Endothelial cell of umbilical vein (primary cell): ENCODE measurements around the gene ASIP. TPM values are rescaled to one million over a fixed set of nuclear protein-coding genes. Genes with fewer than 3 reads are reported as not detected.

ENCODE experiments used
- BruUV-seq: library from RNA; stranded (reverse); fragments of 400-500 nt; replicated peaks from 2 replicates; lab custom pipeline; 2021; lab: Mats Ljungman, UMichigan
- CTCF ChIA-PET: fragments of 300-600, 350-600 bp; sonication (Branson Sonifier 250); formaldehyde crosslinking; loops from one replicate; lab custom pipeline; 2021; ENCODE audit warnings: antibody characterized with exemption, inconsistent platforms; lab: Charles Lee
- POLR2A ChIA-PET: fragments of 300-600, 350-600 bp; sonication (Branson Sonifier 250); formaldehyde crosslinking; loops from one replicate; lab custom pipeline; 2021; ENCODE audit warnings: antibody characterized with exemption, inconsistent platforms; lab: Charles Lee
- DNase-seq: peaks from one replicate; pipeline ENCODE4 v3.0.0-alpha.2; 2011; ENCODE audit warnings: low read depth, low spot score
- FAIRE-seq: peaks from 2 replicates; lab custom pipeline; 2011; peaks lifted over from hg19 to GRCh38; lab: Jason Lieb, UNC
- H2AFZ ChIP-seq: 2 replicates; pipeline ENCODE4 v1.6.0; 2012; ENCODE audit warnings: low read depth, low read length, control low read depth, inconsistent platforms
- H3K27ac ChIP-seq: 2 replicates; pipeline ENCODE4 v1.5.1; 2011; ENCODE audit warnings: low read depth, mild to moderate bottlenecking, control low read depth, low read length, moderate library complexity; ENCODE audit not compliant: insufficient read depth
- H3K27me3 ChIP-seq, 2 experiments: 2 replicates each; pipeline versions ENCODE4 v1.6.0 to v1.6.1; 2011; ENCODE audit warnings: low read length in 2 of 2, mixed read lengths in 1 of 2; ENCODE audit not compliant: control insufficient read depth in 2 of 2, insufficient read depth in 2 of 2
- H3K36me3 ChIP-seq, 2 experiments: 2 replicates in 1 of 2; 3 replicates in 1 of 2; pipeline ENCODE4 v1.5.1; 2011; ENCODE audit warnings: low read length in 2 of 2, mild to moderate bottlenecking in 1 of 2, moderate library complexity in 1 of 2; ENCODE audit not compliant: control insufficient read depth in 2 of 2, insufficient read depth in 2 of 2; ENCODE audit errors: extremely low read depth in 1 of 2
- H3K4me1 ChIP-seq: 3 replicates; pipeline ENCODE4 v1.5.1; 2011; ENCODE audit warnings: mild to moderate bottlenecking, low read length; ENCODE audit not compliant: control insufficient read depth, insufficient read depth; ENCODE audit errors: extremely low read depth
- H3K4me2 ChIP-seq: 2 replicates; pipeline ENCODE4 v1.6.1; 2011; ENCODE audit warnings: low read length, control low read depth, mixed read lengths; ENCODE audit not compliant: insufficient read depth
- H3K4me3 ChIP-seq, 3 experiments: fragments of 200-600 bp in 1 of 3; sonication (generic), shearing (Covaris generic) in 1 of 3; replicated peaks in 1 of 3; 2 replicates each; pipeline ENCODE4 v1.5.1; 2011 to 2016; ENCODE audit warnings: control low read depth in 3 of 3, low read length in 3 of 3, mild to moderate bottlenecking in 2 of 3, inconsistent platforms in 1 of 3, low read depth in 1 of 3, moderate library complexity in 1 of 3; ENCODE audit not compliant: insufficient read depth in 1 of 3
- H3K79me2 ChIP-seq: 2 replicates; pipeline ENCODE4 v1.6.0; 2012; ENCODE audit warnings: low read length, inconsistent platforms; ENCODE audit not compliant: control insufficient read depth, insufficient read depth
- H3K9ac ChIP-seq: replicated peaks from 2 replicates; pipeline ENCODE3; 2011; ENCODE audit warnings: low read length, control low read depth; ENCODE audit not compliant: insufficient read depth; ENCODE audit errors: extremely low read depth
- H3K9me1 ChIP-seq: replicated peaks from 3 replicates; pipeline ENCODE4 v1.6.0; 2011; ENCODE audit warnings: mild to moderate bottlenecking, low read length; ENCODE audit not compliant: control insufficient read depth, insufficient read depth; ENCODE audit errors: extremely low read depth
- H3K9me3 ChIP-seq: replicated peaks from 2 replicates; pipeline ENCODE4 v1.5.1; 2012; ENCODE audit warnings: low read length, inconsistent platforms; ENCODE audit not compliant: control insufficient read depth, insufficient read depth
- H4K20me1 ChIP-seq: replicated peaks from 2 replicates; pipeline ENCODE3; 2011; ENCODE audit warnings: mild to moderate bottlenecking, low read length; ENCODE audit not compliant: control insufficient read depth, insufficient read depth; ENCODE audit errors: extremely low read depth
- EZH2 ChIP-seq: IDR thresholded peaks from 2 replicates; pipeline ENCODE4 v1.6.1; 2012; ENCODE audit warnings: borderline replicate concordance, low read depth, mild to moderate bottlenecking, moderate library complexity, low read length, inconsistent platforms; ENCODE audit not compliant: severe bottlenecking
- FOS ChIP-seq: IDR thresholded peaks from 2 replicates; pipeline ENCODE4 v1.6.1; 2011; ENCODE audit warnings: mild to moderate bottlenecking, low read length, moderate library complexity, borderline replicate concordance; ENCODE audit not compliant: insufficient read depth
- GATA2 ChIP-seq: IDR thresholded peaks from 2 replicates; pipeline ENCODE4 v1.7.0; 2011; ENCODE audit warnings: low read depth, mild to moderate bottlenecking, moderate library complexity, mixed read lengths, low read length; ENCODE audit not compliant: insufficient read length, insufficient read depth
- JUN ChIP-seq: IDR thresholded peaks from 2 replicates; pipeline ENCODE4 v1.6.1; 2011; ENCODE audit warnings: borderline replicate concordance, low read depth; ENCODE audit not compliant: insufficient read length, insufficient read depth
- MYC ChIP-seq: IDR thresholded peaks from one replicate; pipeline ENCODE4 v1.6.1; 2011; ENCODE audit warnings: mild to moderate bottlenecking, low read depth, low read length
- POLR2A ChIP-seq: IDR thresholded peaks from 2 replicates; pipeline ENCODE4 v1.6.1; 2012; ENCODE audit warnings: low read depth, mild to moderate bottlenecking, control low read depth, low read length
- POLR2AphosphoS5 ChIP-seq: IDR thresholded peaks from 2 replicates; pipeline ENCODE4 v1.6.1; 2012; ENCODE audit warnings: low read depth, mild to moderate bottlenecking, control low read depth, low read length, moderate library complexity; ENCODE audit not compliant: insufficient read depth
- dilution Hi-C: fragments of 300-500 bp; cut with MboI; formaldehyde crosslinking; loops from one replicate; pipeline ENCODE4 v1.15.0; 2019; ENCODE audit warnings: low sequenced_read_pairs; ENCODE audit not compliant: extremely low pct_ligation_motif_present
- intact Hi-C: fragments of 100-400 bp; cut with micrococcal nuclease; formaldehyde crosslinking; loops from one replicate; pipeline ENCODE4 v1.10.0; 2022
- polyA plus RNA-seq, 4 experiments: library from polyadenylated mRNA; depleted of rRNA in 3 of 4; stranded (reverse) in 3 of 4; unstranded in 1 of 4; fragments of >200 nt; gene quantifications; 2 replicates each; pipeline versions ENCODE4 v1.2.1 to v1.2.3, GENCODE V29; 2011 to 2012; ENCODE audit warnings: missing spikeins in 1 of 4
- total RNA-seq: library from RNA; stranded (reverse); gene quantifications from 2 replicates; pipeline ENCODE4 v1.2.3, GENCODE V29; 2021
- TF ChIP-seq, protein P1 (sequence below), 2 donors: IDR thresholded peaks; 1 replicate in 1 of 2; 2 replicates in 1 of 2; pipeline ENCODE4 v1.5.1; 2011; ENCODE audit warnings: low read length in 2 of 2, mild to moderate bottlenecking in 2 of 2, moderate library complexity in 2 of 2, control low read depth in 1 of 2, inconsistent platforms in 1 of 2, low read depth in 1 of 2; ENCODE audit not compliant: insufficient read depth in 1 of 2; ENCODE audit errors: extremely low read depth in 1 of 2
- TF ChIP-seq, protein P2 (sequence below): IDR thresholded peaks from 2 replicates; pipeline ENCODE4 v1.6.1; 2011; ENCODE audit not compliant: insufficient read depth, insufficient read length

Gene ASIP
- total and polyA plus RNA-seq, 2 donors (not counting 3 experiments of a cell fraction or from before 2014, with no cell fraction given), result not detected

DNA sequence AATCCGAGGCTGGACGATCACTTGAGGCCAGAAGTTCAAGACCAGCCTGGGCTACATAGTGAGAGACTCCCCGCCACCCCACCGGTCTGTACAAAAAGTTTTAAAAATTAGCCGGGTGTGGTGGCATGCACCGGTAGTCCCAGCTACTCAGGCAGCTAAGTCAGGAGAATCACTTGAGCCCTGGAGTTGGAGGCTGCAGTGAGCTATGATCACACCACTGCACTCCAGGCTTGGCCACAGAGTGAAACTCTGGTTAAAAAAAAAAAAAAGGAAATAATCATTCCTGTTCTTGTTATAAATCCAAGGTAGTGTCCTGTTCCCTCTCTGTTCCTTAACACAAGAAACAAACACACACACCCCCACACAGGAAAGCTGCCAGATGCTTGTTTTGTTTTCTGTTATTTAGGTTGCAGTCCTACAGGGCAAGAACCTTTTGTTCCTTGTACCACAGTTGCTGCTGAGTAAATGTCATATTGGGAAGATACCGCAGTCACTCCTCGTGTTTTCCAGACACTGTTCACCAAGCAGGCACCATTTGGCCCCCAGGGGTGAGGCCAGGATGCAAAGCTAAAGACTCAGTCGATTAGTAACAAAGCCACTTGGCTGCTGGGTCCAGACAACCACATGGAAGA, 28.9 kb downstream of the ASIP start:
- Histone ChIP-seq H3K4me1 (peaks cover 5% of the 10 kb centered on the region), H3K9ac (no peak overlapping the region), H3K27ac (no peak overlapping the region), H3K36me3 (no peaks in the 10 kb centered on the region), H3K9me3 (no peaks in the 10 kb centered on the region), H3K4me3 (no peak overlapping the region), H4K20me1 (no peaks in the 10 kb centered on the region), H3K27me3 (no peaks in the 10 kb centered on the region), H3K4me2 (no peak overlapping the region), H3K9me1 (no peaks in the 10 kb centered on the region), H3K79me2 (no peaks in the 10 kb centered on the region), H2AFZ (no peak overlapping the region)
- DNase-seq (peak; percentile 5), FAIRE-seq (peak; percentile 31)
- TF ChIP-seq POLR2AphosphoS5 (no peak), MYC (no peak), POLR2A (no peak)
- TF ChIP-seq, protein P1, sequence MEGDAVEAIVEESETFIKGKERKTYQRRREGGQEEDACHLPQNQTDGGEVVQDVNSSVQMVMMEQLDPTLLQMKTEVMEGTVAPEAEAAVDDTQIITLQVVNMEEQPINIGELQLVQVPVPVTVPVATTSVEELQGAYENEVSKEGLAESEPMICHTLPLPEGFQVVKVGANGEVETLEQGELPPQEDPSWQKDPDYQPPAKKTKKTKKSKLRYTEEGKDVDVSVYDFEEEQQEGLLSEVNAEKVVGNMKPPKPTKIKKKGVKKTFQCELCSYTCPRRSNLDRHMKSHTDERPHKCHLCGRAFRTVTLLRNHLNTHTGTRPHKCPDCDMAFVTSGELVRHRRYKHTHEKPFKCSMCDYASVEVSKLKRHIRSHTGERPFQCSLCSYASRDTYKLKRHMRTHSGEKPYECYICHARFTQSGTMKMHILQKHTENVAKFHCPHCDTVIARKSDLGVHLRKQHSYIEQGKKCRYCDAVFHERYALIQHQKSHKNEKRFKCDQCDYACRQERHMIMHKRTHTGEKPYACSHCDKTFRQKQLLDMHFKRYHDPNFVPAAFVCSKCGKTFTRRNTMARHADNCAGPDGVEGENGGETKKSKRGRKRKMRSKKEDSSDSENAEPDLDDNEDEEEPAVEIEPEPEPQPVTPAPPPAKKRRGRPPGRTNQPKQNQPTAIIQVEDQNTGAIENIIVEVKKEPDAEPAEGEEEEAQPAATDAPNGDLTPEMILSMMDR (IDR thresholded peaks at IDR 0.05; ENCODE audit: extremely low read depth in 1 of 2, insufficient read depth in 1 of 2, low read depth in 1 of 2, low read length in 2 of 2), result no peak
- dilution Hi-C loops (no loop called here), intact Hi-C loops (loop anchor here (1.0 kb wide), 1 partner anchor 80 kb away; no protein-coding TSS in a partner anchor)
- BruUV-seq, result no TSS peak
- ChIA-PET CTCF (interaction anchor here (1.0 to 3.6 kb wide), 3 partner anchors 13 to 79 kb away, joined by 3 to 19 read pairs (median 4); no protein-coding TSS in a partner anchor), POLR2A (no interaction called here)

DNA sequence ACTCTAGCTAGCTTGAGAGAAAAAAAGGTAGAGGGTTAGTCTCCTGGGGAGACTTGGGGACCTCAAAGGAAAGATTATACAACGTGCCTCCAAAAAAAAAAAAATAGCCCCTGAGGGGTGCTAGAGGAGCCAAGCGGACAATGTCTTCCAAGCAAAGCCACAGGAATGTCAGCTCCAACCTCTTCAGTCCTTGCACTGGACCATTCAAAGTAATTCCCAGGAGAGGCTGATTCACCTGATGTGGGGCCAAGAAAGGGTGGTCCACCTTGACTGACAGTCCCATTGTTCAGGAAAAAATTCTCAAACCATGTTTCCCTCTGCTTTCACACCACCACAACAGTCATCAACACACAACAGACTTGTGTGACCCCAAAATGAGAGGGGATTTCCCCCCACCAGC, 30.7 kb downstream of the ASIP start:
- no peak overlapping the region for H3K4me3 ChIP-seq
- no peaks in the 10 kb centered on the region for H3K79me2 ChIP-seq
- CTCF ChIA-PET, result interaction anchor here (1.0 to 2.9 kb wide), 2 partner anchors 9 to 81 kb away, joined by 3 to 8 read pairs; no protein-coding TSS in a partner anchor
- H2AFZ ChIP-seq, result no peak overlapping the region
- dilution Hi-C loops (no loop called here), intact Hi-C loops (no loop called here)
- no peaks in the 10 kb centered on the region for H3K9me1 ChIP-seq
- peaks cover 5% of the 10 kb centered on the region for H3K4me1 ChIP-seq
- no peak overlapping the region for H3K9ac ChIP-seq
- no peaks in the 10 kb centered on the region for H3K27me3 ChIP-seq
- no peak overlapping the region for H3K4me2 ChIP-seq
- H3K27ac ChIP-seq, result no peak overlapping the region
- BruUV-seq, result no TSS peak
- POLR2A ChIA-PET, result no interaction called here
- FAIRE-seq, result no peak
- no peak for DNase-seq
- H3K36me3 ChIP-seq, result peaks cover 0 to 6% of the 10 kb centered on the region in 2 experiments
- H4K20me1 ChIP-seq, result no peaks in the 10 kb centered on the region
- TF ChIP-seq POLR2AphosphoS5 (no peak), FOS (no peak), EZH2 (no peak), GATA2 (no peak), MYC (no peak), JUN (no peak), POLR2A (no peak)
- TF ChIP-seq, protein P2, sequence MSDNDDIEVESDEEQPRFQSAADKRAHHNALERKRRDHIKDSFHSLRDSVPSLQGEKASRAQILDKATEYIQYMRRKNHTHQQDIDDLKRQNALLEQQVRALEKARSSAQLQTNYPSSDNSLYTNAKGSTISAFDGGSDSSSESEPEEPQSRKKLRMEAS, result no peak
- no peaks in the 10 kb centered on the region for H3K9me3 ChIP-seq
